GM21737 (cell line): ENCODE results near the gene ALDH3B1.

ENCODE experiments used
- ATAC-seq: cut with Tn5 transposase; IDR thresholded peaks from one replicate; pipeline ENCODE4 v1.9.1; 2021; ENCODE audit warnings: mild to moderate bottlenecking, moderate library complexity; ENCODE audit not compliant: unreplicated experiment

ALDH3B1 gene

DNA sequence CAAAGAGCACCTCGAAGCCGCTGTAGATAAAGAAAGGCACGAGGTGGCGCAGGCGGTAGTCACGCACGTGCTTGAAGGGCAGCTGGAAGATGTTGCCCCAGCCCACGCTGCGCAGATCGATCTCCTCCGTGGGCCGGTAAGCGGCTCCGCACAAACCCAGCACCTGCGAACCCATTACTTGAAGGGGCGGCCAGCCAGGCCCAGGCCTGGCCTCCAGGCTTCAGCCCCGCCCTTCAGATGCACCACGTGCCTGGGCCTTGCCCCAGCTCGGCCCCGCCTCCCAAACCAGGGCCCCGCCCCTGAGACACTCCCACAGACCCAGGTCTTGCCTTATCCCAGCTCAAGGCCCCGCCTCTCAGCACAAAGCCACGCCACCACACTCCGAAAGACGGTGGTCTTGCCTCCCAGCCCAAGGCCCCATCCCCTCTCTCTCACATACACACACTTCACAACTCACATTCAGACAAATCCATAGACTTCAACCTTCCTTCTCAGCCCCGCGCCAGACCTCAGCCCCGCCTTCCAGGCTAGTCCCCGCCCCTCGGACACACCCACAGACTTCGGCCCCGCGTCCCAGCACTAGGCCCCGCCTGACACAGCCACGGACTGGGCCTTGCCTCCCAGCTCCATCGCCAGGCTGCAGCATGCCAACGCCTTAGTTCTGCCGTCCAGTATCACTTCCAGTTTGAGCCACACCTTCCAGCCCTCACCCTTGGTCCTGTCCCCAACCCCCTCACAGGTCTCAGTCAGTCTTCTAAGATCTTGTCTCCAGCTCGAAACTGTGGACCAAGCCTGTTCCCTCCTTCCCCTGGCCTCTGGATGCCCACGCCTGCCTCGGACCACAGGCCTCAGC, 13.3 kb upstream of the ALDH3B1 start:
- no peak for ATAC-seq

DNA sequence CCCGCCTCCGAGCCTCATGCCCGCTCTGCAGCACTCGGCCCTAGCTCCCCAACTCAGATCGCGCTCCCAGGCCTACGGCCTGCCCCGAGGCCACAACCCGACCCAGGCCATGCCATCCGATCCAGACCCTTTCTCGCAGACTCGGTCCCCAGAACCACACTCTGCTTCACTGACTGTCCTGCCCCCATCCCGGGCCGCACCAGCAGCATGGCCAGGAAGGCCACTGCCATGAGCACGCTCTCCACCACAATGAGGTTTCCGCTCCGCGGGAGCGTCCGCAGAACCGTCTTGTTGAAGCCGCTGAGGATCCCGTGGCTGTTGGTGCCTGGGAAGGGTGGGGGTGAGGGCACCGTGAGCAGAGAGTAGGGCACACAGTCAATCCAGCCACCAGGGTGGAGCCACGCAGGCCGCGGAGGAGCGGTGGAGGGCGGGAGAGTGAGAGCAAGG, 12.6 kb upstream of the ALDH3B1 start:
- ATAC-seq, result no peak

DNA sequence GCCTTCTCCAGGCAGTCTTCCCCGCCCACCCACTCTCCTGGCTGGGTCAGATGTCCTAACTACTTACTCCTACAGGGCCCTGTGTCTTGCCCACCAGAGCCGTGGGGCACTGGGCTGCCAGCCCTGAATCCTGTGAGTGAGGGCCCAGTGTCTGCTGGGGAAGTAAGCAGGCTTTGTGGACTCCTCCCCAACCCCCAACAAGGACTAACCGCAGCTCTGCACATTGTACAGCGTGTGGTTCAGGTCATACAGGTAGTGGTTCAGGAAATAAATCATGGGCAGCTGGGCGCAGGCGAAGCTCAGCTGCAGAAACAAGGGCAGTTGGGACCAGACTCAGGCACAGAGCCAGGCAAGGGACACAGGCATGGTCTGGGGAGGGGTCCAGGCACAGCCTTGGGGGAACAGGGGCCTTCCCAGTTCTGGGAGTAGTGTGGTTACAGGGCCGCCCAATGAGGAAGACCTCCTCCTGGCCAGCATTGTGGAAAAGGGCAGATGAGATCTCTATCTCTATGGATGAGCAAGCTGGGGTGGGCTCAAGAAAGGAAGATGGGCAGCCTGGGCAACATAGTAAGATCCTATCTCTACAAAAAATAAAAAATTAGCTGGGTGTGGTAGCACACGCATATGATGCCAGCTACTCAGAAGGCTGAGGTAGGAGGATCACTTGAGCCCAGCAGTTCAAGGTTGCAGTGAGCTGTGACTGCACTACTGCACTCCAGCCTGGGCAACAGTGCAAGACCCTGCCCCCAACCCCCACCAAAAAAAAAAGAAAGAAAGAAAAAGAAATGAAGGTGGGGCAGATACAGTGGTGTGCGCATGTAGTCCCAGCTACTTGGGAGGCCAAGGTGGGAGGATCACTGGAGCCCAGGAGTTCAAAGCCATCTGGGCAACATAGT, 11.7 kb upstream of the ALDH3B1 start:
- ATAC-seq, result no peak

DNA sequence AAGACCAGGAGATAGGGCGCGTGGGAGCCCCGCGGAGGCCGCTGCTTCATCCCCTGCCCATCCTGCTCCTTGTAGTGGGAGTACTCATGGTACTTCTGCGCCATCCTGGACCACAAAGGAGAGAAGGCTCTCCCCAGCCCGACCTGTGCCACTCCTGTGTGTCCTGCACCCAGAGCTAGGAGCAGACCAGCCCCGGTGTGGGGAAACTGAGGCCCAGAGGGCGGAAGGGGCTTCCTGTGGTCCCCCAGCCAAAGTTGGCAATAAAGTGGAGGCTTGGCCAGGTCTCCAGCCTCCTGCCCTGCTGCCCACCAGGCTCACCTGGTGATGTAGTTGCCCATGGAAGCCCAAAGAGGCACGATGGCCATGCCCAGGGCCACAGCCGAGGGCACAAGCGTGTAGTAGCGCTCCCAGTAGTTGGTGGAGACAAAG, 10.9 kb upstream of the ALDH3B1 start:
- ATAC-seq, result no peak

DNA sequence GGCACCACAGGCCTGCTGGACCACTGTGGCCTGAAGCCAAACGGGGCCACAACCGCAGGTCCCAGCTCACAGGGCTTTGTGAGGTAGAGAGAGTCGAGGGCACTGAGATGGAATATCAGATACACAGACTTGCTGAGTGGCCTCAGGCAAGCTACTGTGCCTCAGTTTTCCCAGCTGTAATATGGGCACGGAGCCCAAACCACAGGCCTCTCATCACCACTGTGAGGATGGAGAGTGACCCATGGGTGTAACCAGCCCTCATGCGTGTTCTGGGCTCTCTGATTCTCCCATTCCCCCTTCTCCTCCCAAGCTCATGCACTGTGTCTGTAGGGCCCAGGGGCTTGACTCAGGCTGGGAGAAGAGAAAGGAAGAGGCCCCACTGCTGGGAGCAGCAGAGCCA, 10.4 kb upstream of the ALDH3B1 start:
- no peak for ATAC-seq

DNA sequence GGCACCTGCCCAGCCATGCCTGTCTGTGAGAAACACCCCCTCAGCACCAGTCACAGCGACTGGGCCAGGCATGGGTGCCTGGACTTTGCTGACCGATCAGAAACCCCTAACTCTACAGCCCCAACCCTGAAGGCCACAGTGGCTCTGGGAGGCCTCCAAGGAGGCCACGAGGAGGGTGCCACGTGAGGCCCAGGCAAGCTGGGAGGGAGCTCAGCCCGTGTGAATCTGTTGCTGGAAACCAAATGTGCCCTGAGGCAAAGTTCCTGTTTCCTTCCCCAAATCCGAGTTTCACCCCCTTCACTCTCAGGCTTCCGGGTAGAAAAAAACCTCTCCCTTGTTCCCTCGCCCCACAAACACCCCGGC, 7.6 kb upstream of the ALDH3B1 start:
- ATAC-seq, result peak; percentile 16

DNA sequence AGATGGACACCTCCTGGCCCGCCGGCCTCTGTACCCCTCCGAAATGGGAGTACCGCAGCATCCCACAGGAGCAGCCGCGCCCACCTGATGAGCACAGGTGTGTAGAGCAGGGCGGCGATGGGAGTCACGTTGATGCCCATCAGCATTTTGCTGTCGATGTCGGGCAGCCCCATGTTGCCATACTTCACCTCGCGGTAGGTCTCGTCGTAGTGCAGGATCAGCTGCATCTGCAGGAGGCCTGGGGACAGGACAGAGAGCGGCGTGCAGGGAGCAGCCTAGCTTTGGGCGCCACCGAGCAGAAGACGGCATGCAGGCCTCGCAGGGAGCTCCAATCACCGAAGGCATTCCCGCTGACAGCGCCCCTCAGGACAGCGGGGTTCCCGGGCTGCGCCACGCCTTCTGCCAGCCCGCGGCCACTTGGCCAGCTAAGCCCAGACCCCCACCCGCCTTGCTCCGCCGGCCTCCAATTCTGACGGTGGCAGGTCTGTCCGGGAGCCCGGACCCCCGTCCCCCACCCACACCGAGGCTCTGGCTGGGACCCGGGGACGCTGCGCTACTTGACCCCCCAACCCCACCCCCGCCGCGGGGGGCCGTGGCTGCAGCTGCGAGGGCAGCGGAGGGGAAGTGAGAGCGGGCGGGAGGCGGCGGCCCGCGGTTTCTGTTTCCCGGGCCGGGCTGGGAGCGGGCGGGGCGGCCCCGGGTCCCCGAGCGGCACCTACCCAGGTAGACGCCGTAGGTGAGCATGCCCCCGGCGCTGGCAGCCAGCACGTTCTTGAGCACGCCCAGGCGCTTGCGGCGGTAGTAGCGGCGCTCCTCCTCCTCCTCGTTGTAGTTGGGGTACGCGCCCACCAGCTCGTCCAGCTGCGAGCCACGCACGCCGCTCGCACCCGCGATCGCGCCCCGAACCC, 6.9 kb upstream of the ALDH3B1 start:
- peak; percentile 34 for ATAC-seq

DNA sequence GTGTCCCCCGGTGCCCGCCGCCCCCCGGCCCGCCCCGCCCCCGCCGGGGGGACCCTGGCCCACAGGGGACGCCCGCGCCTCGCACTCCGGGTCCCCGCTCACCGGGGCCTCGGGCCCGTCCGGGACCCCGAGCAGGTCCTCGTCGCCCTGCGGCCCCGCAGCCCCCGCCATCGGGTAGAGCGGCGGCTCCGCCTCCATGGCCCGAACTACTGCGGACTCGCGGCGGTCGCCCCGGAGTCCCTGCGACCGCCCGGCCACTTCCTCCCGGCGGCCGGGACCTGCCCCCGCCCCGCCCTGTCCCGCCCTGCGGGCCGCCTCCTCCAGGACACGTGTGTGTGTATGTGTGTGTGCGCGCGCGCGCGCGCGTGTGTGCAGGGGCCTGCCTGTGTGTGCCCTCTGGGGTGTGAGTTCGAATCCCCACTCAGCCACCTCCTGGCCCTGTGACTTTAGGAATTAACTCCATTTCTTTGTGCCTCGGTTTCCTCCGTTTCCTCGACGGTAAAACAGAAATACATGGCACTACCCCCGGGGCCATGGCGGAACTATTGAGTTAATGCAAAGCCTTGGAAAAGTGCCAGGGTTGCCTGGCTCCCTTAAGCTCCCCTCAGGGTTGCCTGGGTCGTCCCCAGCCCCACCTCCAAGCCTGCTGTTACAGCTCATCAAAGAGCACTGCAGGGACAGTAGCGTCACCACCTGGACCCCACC, 6.1 kb upstream of the ALDH3B1 start, which contains the start of gene UNC93B1:
Gene UNC93B1, minus strand, starts transcription at position 252 of the 705 bp plus-strand sequence. Its CDS starts 54 bp downstream, at position 198.
- peak; percentile 58 for ATAC-seq

DNA sequence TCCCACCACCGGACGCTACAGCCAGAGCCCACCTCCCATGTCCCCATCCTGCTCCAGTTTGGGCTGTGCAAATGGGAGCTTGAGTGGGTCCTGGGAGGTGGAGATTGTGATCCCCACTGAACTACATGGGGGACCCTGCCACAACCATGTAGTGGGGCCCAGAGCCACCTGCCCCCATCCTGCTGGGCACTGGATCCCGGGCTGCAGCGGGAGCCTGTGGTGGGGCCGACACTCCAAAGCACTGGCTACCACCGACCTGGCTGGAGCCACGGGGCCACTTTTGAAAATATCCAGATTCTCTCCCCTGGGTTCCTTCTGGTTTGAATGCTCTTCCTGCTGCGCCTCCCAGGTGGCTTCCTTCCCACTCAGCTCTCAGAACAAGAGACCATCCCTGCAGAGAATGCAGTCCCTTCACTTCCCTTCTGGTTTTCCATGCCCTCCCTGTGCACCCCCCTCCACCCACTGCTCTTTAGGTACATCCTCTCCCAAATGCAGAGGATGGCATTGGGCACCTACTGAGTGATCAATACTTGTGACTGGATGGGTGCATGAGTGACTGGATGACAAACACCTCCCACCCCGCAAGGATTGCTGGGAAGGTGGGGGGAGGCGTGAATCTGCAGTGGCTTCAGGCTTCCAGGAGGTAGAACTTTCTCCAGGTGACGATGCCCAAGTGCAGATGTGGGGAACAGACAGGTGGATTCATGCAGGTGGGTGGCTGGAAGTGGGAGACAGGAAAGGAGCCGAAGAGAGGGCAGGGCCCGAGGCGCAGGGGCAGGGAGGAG, 5.4 kb upstream of the ALDH3B1 start:
- no peak for ATAC-seq

DNA sequence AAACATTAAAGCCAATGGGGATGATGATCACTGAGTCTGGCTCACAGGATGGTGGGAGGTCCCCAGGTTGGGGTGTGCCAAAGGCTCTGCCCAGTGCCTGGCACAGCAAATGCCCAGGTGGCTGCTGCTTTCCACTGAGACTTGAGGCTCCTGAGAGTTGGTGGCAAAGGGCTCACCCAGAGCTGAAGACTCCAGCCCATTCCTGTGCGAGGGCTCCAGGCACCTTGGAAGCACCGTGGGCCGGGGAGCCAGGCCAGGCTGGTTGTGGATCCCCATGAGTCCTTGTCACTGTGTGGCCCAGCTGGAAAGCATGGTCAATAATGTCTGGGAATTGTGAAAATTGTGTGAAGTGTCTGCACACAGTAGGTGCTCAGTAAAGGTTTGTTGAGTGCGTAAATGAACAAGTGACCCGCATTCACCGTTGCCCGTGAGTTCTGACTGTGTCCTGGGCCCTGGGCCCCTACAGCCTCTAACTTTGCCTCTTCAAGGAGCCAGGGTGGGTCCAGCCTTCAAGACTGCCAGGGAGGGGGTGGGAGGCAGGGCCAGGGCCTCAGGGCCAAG, 3.4 kb upstream of the ALDH3B1 start:
- no peak for ATAC-seq

DNA sequence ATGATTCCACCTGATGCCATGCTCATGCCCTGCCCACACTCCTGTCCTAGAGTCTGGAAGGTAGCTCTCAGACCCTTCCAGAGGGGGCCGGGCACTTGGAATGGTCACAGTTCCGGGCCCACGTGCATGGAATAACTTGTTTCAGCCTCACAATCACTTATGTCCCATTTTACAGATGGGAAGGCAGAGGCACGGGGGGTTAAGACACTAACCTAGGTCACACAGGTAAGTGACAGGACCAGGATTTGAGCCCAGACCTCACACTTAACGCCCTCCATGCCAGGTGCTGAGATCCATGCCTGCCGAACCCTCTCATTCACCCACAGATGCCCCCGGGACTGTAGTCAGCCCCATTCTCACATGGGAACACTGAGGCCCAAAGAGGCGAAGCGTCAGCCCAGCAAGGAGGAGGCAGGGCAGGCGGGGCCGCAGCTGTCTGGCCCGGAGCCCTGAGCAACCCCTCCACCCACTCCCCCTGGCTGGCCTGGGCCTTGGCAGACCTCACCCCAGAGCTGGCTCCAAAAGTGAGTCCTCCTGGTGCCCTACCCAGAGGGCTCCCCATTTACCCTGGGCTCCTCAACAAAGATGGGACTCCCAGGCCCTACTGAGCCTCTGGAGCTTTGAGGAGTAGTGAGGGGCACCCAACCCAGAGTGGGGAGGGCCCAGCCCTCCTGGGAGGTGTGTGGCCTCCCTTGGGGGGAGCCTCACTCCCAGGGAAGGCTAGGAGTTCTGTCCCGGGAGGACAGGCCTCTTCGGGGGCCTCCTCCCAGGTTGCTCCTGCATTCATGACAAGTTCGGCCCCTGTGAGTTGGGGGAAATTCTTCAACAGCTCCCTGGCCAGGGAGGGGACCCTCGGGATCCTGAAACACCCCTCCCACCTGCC, 2.4 kb upstream of the ALDH3B1 start:
- no peak for ATAC-seq

DNA sequence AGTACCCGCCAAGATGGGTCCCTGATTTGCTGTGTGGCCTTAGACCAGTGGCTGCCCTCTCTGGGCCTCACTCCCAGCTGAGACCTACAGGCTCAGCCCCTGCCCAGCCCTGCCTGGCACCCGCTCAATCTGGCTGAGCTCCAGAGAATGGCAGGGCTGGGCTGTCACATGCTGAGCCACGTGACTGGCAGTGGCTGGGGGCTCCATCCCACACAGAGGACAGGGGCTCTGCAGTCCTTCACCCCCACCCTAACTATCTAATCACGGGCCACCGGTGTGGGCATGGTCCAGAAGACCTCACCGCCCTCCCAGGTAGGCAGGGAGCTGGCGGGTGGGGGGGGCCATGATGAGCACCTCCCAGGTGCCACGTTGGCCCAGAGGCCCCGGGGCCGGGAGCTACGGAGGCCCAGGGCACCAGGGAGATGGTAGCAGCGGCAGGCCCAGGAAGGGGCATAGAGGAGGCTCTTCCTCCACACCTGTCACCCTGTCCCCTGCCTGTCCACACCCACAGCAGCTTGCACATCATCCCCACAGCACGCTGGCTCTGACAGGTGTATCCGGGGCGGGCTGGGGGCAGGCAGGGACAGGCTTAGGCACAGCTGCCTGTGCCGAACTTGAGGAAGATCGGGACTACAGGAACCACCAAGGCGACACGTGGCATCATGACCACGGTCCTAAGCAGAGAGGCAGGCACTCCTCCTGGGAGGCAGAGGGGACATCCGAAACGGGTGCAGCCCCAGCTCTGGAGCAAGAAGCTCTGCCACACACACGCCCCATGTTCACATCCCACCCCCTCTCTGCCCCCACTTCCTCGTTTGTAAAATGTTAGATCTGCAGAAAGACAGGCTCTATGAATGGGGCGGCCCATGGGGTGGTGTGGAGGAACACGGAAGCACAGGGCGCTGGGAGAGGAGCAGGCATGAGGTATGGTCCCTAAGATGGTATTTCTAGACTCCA, 1.5 kb upstream of the ALDH3B1 start:
- ATAC-seq, result no peak

DNA sequence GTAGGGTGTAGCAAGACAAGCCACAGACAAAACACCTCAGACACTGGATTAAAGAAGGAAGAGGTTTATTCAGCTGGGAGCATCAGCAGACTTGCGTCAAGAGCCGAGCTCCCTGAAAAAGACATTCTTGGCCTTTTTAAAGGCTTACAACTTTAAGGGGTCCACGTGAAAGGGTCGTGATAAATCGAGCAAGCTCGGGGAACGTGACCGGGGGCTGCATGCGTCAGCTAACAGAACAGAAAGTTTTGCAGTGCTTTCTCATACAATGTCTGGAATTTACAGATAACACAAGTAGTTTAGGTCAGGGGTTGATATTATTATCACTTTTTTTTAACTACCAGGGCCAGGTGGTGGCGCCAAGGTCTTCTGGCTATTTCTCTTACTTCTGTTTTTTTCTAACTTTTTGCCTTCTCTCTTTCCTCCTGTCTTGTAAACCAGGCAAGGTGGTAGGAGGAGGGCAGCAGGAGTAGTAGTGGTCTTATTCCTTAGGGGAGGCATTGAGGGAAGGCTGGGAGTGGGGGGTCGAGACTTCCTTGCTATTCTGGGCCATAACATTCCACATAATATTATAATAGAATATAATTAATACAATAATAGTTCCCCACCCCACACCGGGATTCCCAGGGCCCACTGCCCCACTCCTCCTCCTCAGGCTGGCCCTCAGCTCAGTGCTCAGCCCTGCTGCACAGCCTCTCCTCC, 587 bp upstream of the ALDH3B1 start:
- no peak for ATAC-seq

DNA sequence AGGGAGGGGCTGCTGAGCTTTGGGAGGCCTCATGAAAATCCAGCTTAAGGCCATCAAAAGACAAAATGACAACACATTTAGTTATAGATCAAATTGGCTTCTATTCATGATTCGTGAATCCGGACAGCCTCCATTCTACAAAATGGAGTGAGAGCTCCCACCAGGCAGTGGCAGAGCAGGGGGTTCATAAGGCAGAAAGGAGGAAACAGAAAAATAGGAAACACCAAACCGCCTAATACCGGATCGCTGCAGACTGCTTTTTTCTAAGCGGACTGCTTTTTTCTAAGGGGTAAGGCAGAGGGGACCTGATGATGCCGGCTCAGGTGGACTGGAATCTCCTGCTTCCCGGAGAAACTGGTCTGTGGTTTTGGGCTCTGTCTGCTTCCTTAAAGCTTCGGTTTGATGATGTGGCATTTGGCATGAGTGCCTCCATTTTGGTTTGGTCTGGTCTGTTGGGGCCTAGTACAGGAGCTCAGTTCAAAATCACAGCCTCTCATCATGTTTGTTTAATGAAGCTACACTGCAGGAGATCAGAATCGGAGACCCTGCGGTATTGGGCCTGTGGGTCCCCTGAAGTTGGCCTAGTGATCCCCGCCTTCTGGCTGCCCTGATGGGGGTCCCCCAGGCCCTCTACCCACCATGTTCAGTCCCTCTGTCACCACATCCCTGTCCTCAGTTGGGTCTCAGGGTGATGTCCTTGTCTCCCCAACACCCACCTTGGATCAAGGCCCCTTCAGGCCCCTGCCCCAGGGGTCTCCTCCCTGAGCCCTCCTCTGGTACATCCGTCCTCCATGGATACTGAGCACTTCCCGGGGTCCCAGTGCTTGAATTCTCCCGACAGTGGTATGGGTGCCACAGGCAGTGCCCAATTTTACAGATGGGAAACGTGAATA, 1.2 kb downstream of the ALDH3B1 start:
- no peak for ATAC-seq
